HepG2 (cell line): ENCODE measurements around the gene RFFL. TPM values are rescaled to one million over a fixed set of nuclear protein-coding genes. Genes with fewer than 3 reads are reported as not detected.

ENCODE experiments used
- BHLHE40 ChIP-seq: IDR thresholded peaks from 2 replicates; pipeline ENCODE4 v1.6.1; 2011; ENCODE audit warnings: low read length, improper control_type of control experiment
- GATAD2A ChIP-seq: IDR thresholded peaks from 2 replicates; pipeline ENCODE4 v1.6.1; 2016
- HMGXB3 ChIP-seq: sonication (generic); formaldehyde crosslinking; IDR thresholded peaks from 2 replicates; pipeline ENCODE4 v1.4.0; 2020; ENCODE audit warnings: missing genetic modification reagents, borderline replicate concordance
- IRF2 ChIP-seq: IDR thresholded peaks from 2 replicates; pipeline ENCODE4 v1.6.1; 2018; ENCODE audit warnings: missing genetic modification reagents, missing compliant biosample characterization
- SAP130 ChIP-seq: IDR thresholded peaks from 2 replicates; pipeline ENCODE4 v1.6.1; 2016; ENCODE audit warnings: low read depth
- SMAD3 ChIP-seq: sonication (generic); formaldehyde crosslinking; IDR thresholded peaks from 2 replicates; pipeline ENCODE4 v1.4.0; 2020; ENCODE audit warnings: missing genetic modification reagents
- ZC3H4 ChIP-seq: sonication (generic); formaldehyde crosslinking; IDR thresholded peaks from 2 replicates; pipeline ENCODE4 v1.4.0; 2020; ENCODE audit warnings: missing genetic modification reagents, borderline replicate concordance
- ZFP82 ChIP-seq: sonication (generic); formaldehyde crosslinking; IDR thresholded peaks from 2 replicates; pipeline ENCODE4 v1.5.1; 2020; ENCODE audit warnings: mild to moderate bottlenecking, missing genetic modification reagents, borderline replicate concordance
- ZGPAT ChIP-seq: IDR thresholded peaks from 2 replicates; pipeline ENCODE4 v1.6.1; 2016; ENCODE audit warnings: mild to moderate bottlenecking
- ZHX2 ChIP-seq, 2 experiments: sonication (generic) in 1 of 2; formaldehyde crosslinking in 1 of 2; IDR thresholded peaks; 2 replicates each; pipeline versions ENCODE4 v1.6.1 to v1.9.0; 2014 to 2022; ENCODE audit warnings: antibody characterized with exemption in 1 of 2, borderline replicate concordance in 1 of 2, inconsistent platforms in 1 of 2, low read depth in 1 of 2, missing genetic modification reagents in 1 of 2
- ZKSCAN1 ChIP-seq: fragments of 150-350 bp; IDR thresholded peaks from 2 replicates; pipeline ENCODE4 v1.6.1; 2014; ENCODE audit warnings: low read length
- ZNF282 ChIP-seq: fragments of 450-650 bp; IDR thresholded peaks from 2 replicates; pipeline ENCODE4 v1.6.1; 2018; ENCODE audit not compliant: partially characterized antibody
- ZNF441 ChIP-seq: sonication (generic); formaldehyde crosslinking; IDR thresholded peaks from 2 replicates; pipeline ENCODE4 v1.7.0; 2021; ENCODE audit warnings: missing genetic modification reagents, borderline replicate concordance
- ZNF496 ChIP-seq: sonication (generic); formaldehyde crosslinking; IDR thresholded peaks from 2 replicates; pipeline ENCODE4 v1.8.1; 2023; ENCODE audit warnings: mild to moderate bottlenecking, moderate library complexity, missing genetic modification reagents; ENCODE audit not compliant: insufficient replicate concordance
- ZNF768 ChIP-seq: sonication (generic); formaldehyde crosslinking; IDR thresholded peaks from 2 replicates; pipeline ENCODE4 v1.4.0; 2020; ENCODE audit warnings: missing genetic modification reagents
- polyA plus RNA-seq, 8 experiments: library from polyadenylated mRNA; depleted of rRNA in 3 of 8; stranded (reverse) in 7 of 8; unstranded in 1 of 8; fragments of >200 nt; fragmentation: Illumina TruSeq in 4 of 8; extraction: Trizol in 4 of 8; gene quantifications; 2 replicates each; pipeline versions ENCODE4 v1.2.1 to v1.2.3, GENCODE V29; 2011 to 2016; ENCODE audit warnings: low read depth in 4 of 8, missing spikeins in 1 of 8, mixed read lengths in 1 of 8; ENCODE audit not compliant: insufficient read depth in 1 of 8
- total RNA-seq, 5 experiments: library from RNA; depleted of rRNA; stranded (reverse); fragments of >200 nt; fragmentation: Illumina TruSeq; extraction: Trizol; gene quantifications; 2 replicates each; pipeline ENCODE4 v1.2.3, GENCODE V29; 2016; ENCODE audit warnings: low read depth in 1 of 5

The RFFL gene
- total and polyA plus RNA-seq, 2 of the 13 experiments (the other 11 are each of a cell fraction or from before 2014, with no cell fraction given), result 24.3 to 48.6 TPM

GRCh38 chr17:34961093-34961911, 102.2 kb downstream of the RFFL start, which contains the start of the genes CCT6B and ZNF830 (continued):
- peak; percentile 88 for TF ChIP-seq ZHX2 (IDR thresholded peaks at IDR 0.05; ENCODE audit: low read depth)
- no peak for TF ChIP-seq ZHX2 (CRISPR knock-in tag; IDR thresholded peaks at IDR 0.05; ENCODE audit: borderline replicate concordance)
- no peak for TF ChIP-seq ZNF496 (CRISPR knock-in tag)
- TF ChIP-seq IRF2 (CRISPR knock-in tag), result peak; percentile 73; the same call in 1 of the 2 replicates
- TF ChIP-seq SMAD3, result no peak
- TF ChIP-seq BHLHE40, result no peak
- TF ChIP-seq ZNF441 (CRISPR knock-in tag), result peak; percentile 80; the same call in 1 of the 2 replicates
- peak; percentile 81; the same call in 1 of the 2 replicates for TF ChIP-seq HMGXB3 (CRISPR knock-in tag)
- no peak for TF ChIP-seq GATAD2A
- TF ChIP-seq ZC3H4 (CRISPR knock-in tag), result no peak
- peak; percentile 89 for TF ChIP-seq SAP130 (CRISPR knock-in tag)
- no peak for TF ChIP-seq ZFP82 (CRISPR knock-in tag)
- TF ChIP-seq ZGPAT (CRISPR knock-in tag), result peak; percentile 86
- TF ChIP-seq ZNF282, result no peak
- TF ChIP-seq ZKSCAN1, result peak; percentile 32; the same call in 1 of the 2 replicates
- TF ChIP-seq ZNF768 (CRISPR knock-in tag), result peak; percentile 28; the same call in 1 of the 2 replicates
